Measurements from ENCODE around the gene MSMP. TPM values are rescaled to one million over a fixed set of nuclear protein-coding genes. Genes with fewer than 3 reads are reported as not detected.

MSMP gene
- total and polyA plus RNA-seq, 9 of the 15 experiments (the other 6 are each of a cell fraction or from before 2014, with no cell fraction given), result 0.60 TPM; not detected in 8

GRCh38 chr9:35728041-35728971 lies 25.8 kb downstream of the MSMP start (continued):
- TF ChIP-seq SMARCB1 (IDR thresholded peaks at IDR 0.05; ENCODE audit: insufficient read length, low read depth), result no peak
- TF ChIP-seq NFIC (IDR thresholded peaks at IDR 0.05), result peak; percentile 88
- no peak for TF ChIP-seq L3MBTL2 (IDR thresholded peaks at IDR 0.05)
- TF ChIP-seq TRIM28 (IDR thresholded peaks at IDR 0.05), result peak; percentile 36; the same call in 1 of the 2 replicates
- no peak for TF ChIP-seq BCLAF1 (IDR thresholded peaks at IDR 0.05; ENCODE audit: borderline replicate concordance in 1 of 2, control insufficient read depth in 1 of 2, low read depth in 2 of 2, low read length in 1 of 2)
- TF ChIP-seq KLF13 (tag; IDR thresholded peaks at IDR 0.05; ENCODE audit: borderline replicate concordance, low read depth), result no peak
- TF ChIP-seq SNRNP70 (optimal IDR thresholded peaks at IDR 0.05; ENCODE audit: low read depth, low read length), result no peak
- TF ChIP-seq ZBTB34 (CRISPR knock-in tag; IDR thresholded peaks at IDR 0.05), result no peak
- TF ChIP-seq HDGF (IDR thresholded peaks at IDR 0.05), result 0 out of 2 replicates have a peak, but pooled peaks have one; percentile 26
- TF ChIP-seq ZNF644 (tag; IDR thresholded peaks at IDR 0.05; ENCODE audit: low read depth), result no peak
- TF ChIP-seq NFYB (IDR thresholded peaks at IDR 0.05; ENCODE audit: extremely low read depth, insufficient read length), result no peak
- TF ChIP-seq POLR2AphosphoS2 (IDR thresholded peaks at IDR 0.05; ENCODE audit: low read length), result no peak
- TF ChIP-seq RREB1 (CRISPR knock-in tag; IDR thresholded peaks at IDR 0.05), result no peak
- TF ChIP-seq HNRNPUL1 (IDR thresholded peaks at IDR 0.05; ENCODE audit: low read length), result no peak
- peak; percentile 78 for TF ChIP-seq CEBPB (tag; IDR thresholded peaks at IDR 0.05)

All from K562 (cell line).